GM12875 (cell line): ENCODE measurements around the gene LPIN3.

Source experiments
- H3K4me3 ChIP-seq: one replicate; pipeline ENCODE4 v1.5.1; 2011; ENCODE audit warnings: low read depth, low read length, control low read depth
- CTCF ChIP-seq: IDR thresholded peaks from 2 replicates; pipeline ENCODE4 v1.5.1; 2011; ENCODE audit warnings: low read depth, mild to moderate bottlenecking, control low read depth, inconsistent platforms, low read length, moderate library complexity, borderline replicate concordance; ENCODE audit not compliant: insufficient read depth

LPIN3 gene

GRCh38 chr20:41375846-41376245 lies 35.2 kb downstream of the LPIN3 start:
- TF ChIP-seq CTCF: no peak

DNA sequence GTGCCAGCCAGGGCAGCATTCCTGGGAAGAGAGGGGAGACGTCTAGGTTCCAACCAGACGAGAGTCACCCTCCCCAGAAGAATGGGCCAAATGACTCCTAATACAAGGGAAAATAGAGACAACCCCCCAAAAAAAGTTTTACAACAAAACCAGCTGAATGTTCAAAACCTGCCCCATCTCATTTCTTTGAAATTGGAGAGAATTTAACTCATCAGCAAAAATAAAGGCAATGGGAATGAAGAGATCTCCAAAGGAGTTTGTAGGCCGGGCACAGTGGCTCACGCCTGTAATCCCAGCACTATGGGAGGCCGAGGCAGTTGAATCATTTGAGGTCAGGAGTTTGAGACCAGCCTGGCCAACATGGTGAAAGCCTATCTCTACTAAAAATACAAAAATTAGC lies 35.7 kb downstream of the LPIN3 start:
- TF ChIP-seq CTCF: no peak
- H3K4me3 ChIP-seq: no peak overlapping the region

More at GRCh38 chr20:41375846-41376245, 35.2 kb downstream of the LPIN3 start:
- H3K4me3 ChIP-seq: no peak overlapping the region

GRCh38 chr20:41377275-41377674 lies 36.7 kb downstream of the LPIN3 start:
- no peak for TF ChIP-seq CTCF
- no peak overlapping the region for H3K4me3 ChIP-seq

DNA sequence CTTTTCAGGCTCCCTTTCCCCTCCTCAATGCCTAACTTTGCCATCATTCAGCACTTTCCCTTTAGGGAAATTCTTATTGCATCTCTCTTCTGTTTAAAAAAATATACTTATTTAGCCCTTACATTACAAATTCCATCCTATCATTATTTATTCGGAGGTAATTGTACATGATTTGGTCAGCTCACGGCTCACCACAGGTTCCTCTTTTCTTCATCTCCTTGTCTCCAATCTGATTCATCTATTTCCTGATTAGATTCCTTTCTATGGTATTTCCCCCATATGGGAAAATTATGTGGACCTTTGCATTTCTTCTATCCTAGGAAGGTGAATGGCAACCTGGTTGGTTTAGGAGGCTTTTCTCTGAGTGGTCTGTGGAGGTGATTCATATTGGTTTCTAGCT lies 38.9 kb downstream of the LPIN3 start:
- H3K4me3 ChIP-seq: no peak overlapping the region
- no peak for TF ChIP-seq CTCF

- no peak for TF ChIP-seq CTCF
- no peak overlapping the region for H3K4me3 ChIP-seq
Observed at GRCh38 chr20:41380551-41381193, 40.1 kb downstream of the LPIN3 start.

GRCh38 chr20:41382791-41383305 lies 42.2 kb downstream of the LPIN3 start:
- TF ChIP-seq CTCF: no peak
- no peak overlapping the region for H3K4me3 ChIP-seq
